HCT116 (cell line): Measurements from ENCODE around the gene KCTD1. TPM values are rescaled to one million over a fixed set of nuclear protein-coding genes. Genes with fewer than 3 reads are reported as not detected.

ENCODE experiments used
- ATAC-seq: fragments of 200-7000 bp; cut with Tn5 transposase; 2 replicates; pipeline ENCODE4 v1.9.1; 2020; ENCODE audit warnings: mild to moderate bottlenecking, moderate library complexity
- BruUV-seq: library from RNA; stranded (reverse); fragments of 400-500 nt; replicated peaks from 2 replicates; lab custom pipeline; 2021; lab: Mats Ljungman, UMichigan
- CTCF ChIA-PET: fragments of 300-600 bp; sonication (Branson Sonifier 250); formaldehyde crosslinking; loops from one replicate; lab custom pipeline; 2021; ENCODE audit warnings: antibody characterized with exemption; lab: Charles Lee
- POLR2A ChIA-PET: fragments of 300-600, 350-600 bp; sonication (Branson Sonifier 250); formaldehyde crosslinking; loops from one replicate; lab custom pipeline; 2021; ENCODE audit warnings: antibody characterized with exemption; lab: Charles Lee
- RAD21 ChIA-PET, 2 experiments: fragments of 300-600 bp; sonication (Branson Sonifier 250); formaldehyde crosslinking; loops; one replicate each; lab custom pipeline; 2023; ENCODE audit warnings: low total read pairs in 2 of 2; ENCODE audit not compliant: uncharacterized antibody in 2 of 2, unreplicated experiment in 2 of 2, low non-redundant PET in 1 of 2; lab: Charles Lee
- DNase-seq: peaks from one replicate; pipeline ENCODE4 v3.0.0-alpha.2; 2010; ENCODE audit warnings: low read depth, low spot score
- H2AFZ ChIP-seq: fragments of 200-600 bp; shearing (Covaris generic), sonication (generic); 2 replicates; pipeline ENCODE4 v1.6.1; 2017; ENCODE audit warnings: low read depth, mixed run types, mixed read lengths, antibody characterized with exemption, low read length; ENCODE audit not compliant: poor library complexity, severe bottlenecking
- H3K27ac ChIP-seq: 2 replicates; pipeline ENCODE4 v1.5.1; 2012; ENCODE audit warnings: low read depth, low read length
- H3K27me3 ChIP-seq: fragments of 200-600 bp; sonication (generic); 2 replicates; pipeline ENCODE4 v1.6.1; 2016; ENCODE audit warnings: mixed run types, low read length, mixed read lengths; ENCODE audit not compliant: insufficient read depth
- H3K36me3 ChIP-seq, 2 experiments: fragments of 200-500 bp in 1 of 2; fragments of 200-600 bp in 1 of 2; sonication (Bioruptor generic) in 1 of 2; sonication (generic) in 1 of 2; 2 replicates each; pipeline versions ENCODE4 v1.5.1 to v1.6.1; 2014 to 2016; ENCODE audit warnings: low read length in 2 of 2, inconsistent platforms in 1 of 2, mixed read lengths in 1 of 2, mixed run types in 1 of 2; ENCODE audit not compliant: insufficient read depth in 2 of 2, control insufficient read depth in 1 of 2
- H3K4me1 ChIP-seq, 2 experiments: fragments of 200-600 bp in 1 of 2; sonication (generic) in 1 of 2; 2 replicates each; pipeline versions ENCODE4 v1.5.1 to v1.6.1; 2012 to 2017; ENCODE audit warnings: low read length in 2 of 2, inconsistent platforms in 1 of 2, mild to moderate bottlenecking in 1 of 2, mixed read lengths in 1 of 2, mixed run types in 1 of 2, moderate library complexity in 1 of 2; ENCODE audit not compliant: insufficient read depth in 2 of 2, control insufficient read depth in 1 of 2
- H3K4me2 ChIP-seq: fragments of 200-600 bp; sonication (generic); 2 replicates; pipeline ENCODE4 v1.6.1; 2017; ENCODE audit warnings: mixed run types, low read length, mixed read lengths
- H3K4me3 ChIP-seq, 2 experiments: fragments of 200-600 bp in 1 of 2; sonication (generic) in 1 of 2; replicated peaks in 1 of 2; 2 replicates each; pipeline ENCODE4 v1.5.1; 2011 to 2016; ENCODE audit warnings: low read length in 2 of 2, control low read depth in 1 of 2, low read depth in 1 of 2, mild to moderate bottlenecking in 1 of 2, mixed read lengths in 1 of 2, mixed run types in 1 of 2
- H3K79me2 ChIP-seq: fragments of 200-600 bp; sonication (generic); 2 replicates; pipeline ENCODE4 v1.6.1; 2017; ENCODE audit warnings: mild to moderate bottlenecking, mixed run types, low read length, moderate library complexity, mixed read lengths; ENCODE audit not compliant: insufficient read depth
- H3K9ac ChIP-seq: fragments of 200-600 bp; sonication (generic); 2 replicates; pipeline ENCODE4 v1.6.1; 2016; ENCODE audit warnings: low read length, mixed read lengths
- H3K9me2 ChIP-seq: fragments of 200-600 bp; sonication (generic), shearing (Covaris generic); 2 replicates; pipeline ENCODE4 v1.6.1; 2017; ENCODE audit warnings: mixed run types, mild to moderate bottlenecking, moderate library complexity; ENCODE audit not compliant: insufficient read depth
- H3K9me3 ChIP-seq, 2 experiments: fragments of 200-500 bp in 1 of 2; fragments of 200-600 bp in 1 of 2; sonication (Bioruptor generic) in 1 of 2; sonication (generic) in 1 of 2; 2 replicates each; pipeline ENCODE4 v1.6.1; 2014 to 2017; ENCODE audit warnings: low read length in 2 of 2, mixed read lengths in 2 of 2, inconsistent platforms in 1 of 2, low read depth in 1 of 2, mild to moderate bottlenecking in 1 of 2, mixed run types in 1 of 2, moderate library complexity in 1 of 2; ENCODE audit not compliant: control insufficient read depth in 1 of 2, insufficient read depth in 1 of 2
- H4K20me1 ChIP-seq: fragments of 200-600 bp; sonication (generic), shearing (Covaris generic); 2 replicates; pipeline ENCODE4 v1.6.1; 2017; ENCODE audit warnings: mixed run types, mild to moderate bottlenecking, moderate library complexity; ENCODE audit not compliant: insufficient read depth
- ATF3 ChIP-seq: IDR thresholded peaks from 2 replicates; pipeline ENCODE4 v1.6.1; 2012
- CBX3 ChIP-seq: IDR thresholded peaks from 2 replicates; pipeline ENCODE4 v1.6.1; 2012; ENCODE audit warnings: low read depth
- CTCF ChIP-seq, 3 experiments: fragments of 200-600 bp in 1 of 3; sonication (generic) in 1 of 3; IDR thresholded peaks in 2 of 3; conservative IDR thresholded peaks in 1 of 3; 2 replicates each; pipeline ENCODE4 v1.5.1; 2012 to 2017; ENCODE audit warnings: low read depth in 2 of 3, low read length in 2 of 3, antibody characterized with exemption in 1 of 3, borderline replicate concordance in 1 of 3, control low read depth in 1 of 3, mild to moderate bottlenecking in 1 of 3, mixed read lengths in 1 of 3, mixed run types in 1 of 3, moderate library complexity in 1 of 3; ENCODE audit not compliant: insufficient read depth in 1 of 3
- EGR1 ChIP-seq: IDR thresholded peaks from 2 replicates; pipeline ENCODE4 v1.6.1; 2012; ENCODE audit warnings: low read depth
- ELF1 ChIP-seq: IDR thresholded peaks from 2 replicates; pipeline ENCODE4 v1.6.1; 2012; ENCODE audit warnings: low read depth, borderline replicate concordance
- EZH2 ChIP-seq: fragments of 200-600 bp; sonication (generic); IDR thresholded peaks from 2 replicates; pipeline ENCODE4 v1.6.1; 2017; ENCODE audit warnings: antibody characterized with exemption, mixed run types
- EZH2phosphoT487 ChIP-seq: fragments of 200-600 bp; IDR thresholded peaks from 2 replicates; pipeline ENCODE4 v1.6.1; 2018; ENCODE audit warnings: antibody characterized with exemption, borderline replicate concordance
- FOSL1 ChIP-seq: IDR thresholded peaks from 2 replicates; pipeline ENCODE4 v1.6.1; 2012; ENCODE audit warnings: low read depth
- MAX ChIP-seq: IDR thresholded peaks from 2 replicates; pipeline ENCODE4 v1.6.1; 2012
- POLR2A ChIP-seq: IDR thresholded peaks from 2 replicates; pipeline ENCODE4 v1.7.0; 2011; ENCODE audit warnings: borderline replicate concordance; ENCODE audit not compliant: insufficient read depth, insufficient read length; ENCODE audit errors: extremely low read depth
- POLR2AphosphoS5 ChIP-seq: IDR thresholded peaks from 2 replicates; pipeline ENCODE4 v1.6.1; 2011; ENCODE audit warnings: mild to moderate bottlenecking, low read depth, low read length, moderate library complexity
- RAD21 ChIP-seq: IDR thresholded peaks from 2 replicates; pipeline ENCODE4 v1.6.1; 2012; ENCODE audit warnings: low read depth, mild to moderate bottlenecking
- REST ChIP-seq: IDR thresholded peaks from 2 replicates; pipeline ENCODE4 v1.6.1; 2012; ENCODE audit warnings: low read depth
- SIN3A ChIP-seq: IDR thresholded peaks from 2 replicates; pipeline ENCODE4 v1.6.1; 2012; ENCODE audit warnings: low read depth
- SP1 ChIP-seq: IDR thresholded peaks from 2 replicates; pipeline ENCODE4 v1.6.1; 2012; ENCODE audit warnings: low read depth
- SRF ChIP-seq: IDR thresholded peaks from 2 replicates; pipeline ENCODE4 v1.6.1; 2012; ENCODE audit warnings: low read depth
- TCF7L2 ChIP-seq: IDR thresholded peaks from 2 replicates; pipeline ENCODE4 v1.7.0; 2011; ENCODE audit warnings: borderline replicate concordance, inconsistent platforms; ENCODE audit not compliant: insufficient read depth, insufficient read length; ENCODE audit errors: extremely low read depth
- YY1 ChIP-seq: IDR thresholded peaks from 2 replicates; pipeline ENCODE4 v1.6.1; 2011; ENCODE audit warnings: low read length, low read depth, moderate library complexity, mild to moderate bottlenecking; ENCODE audit not compliant: insufficient replicate concordance; ENCODE audit errors: extremely low read depth
- ZBTB33 ChIP-seq: IDR thresholded peaks from 2 replicates; pipeline ENCODE4 v1.6.1; 2011; ENCODE audit warnings: mild to moderate bottlenecking, low read length, moderate library complexity; ENCODE audit not compliant: insufficient replicate concordance; ENCODE audit errors: extremely low read depth
- ZNF274 ChIP-seq: fragments of 200-500 bp; sonication (Bioruptor generic); IDR thresholded peaks from 2 replicates; pipeline ENCODE4 v1.6.1; 2014; ENCODE audit warnings: mild to moderate bottlenecking, low read depth, low read length, inconsistent platforms
- intact Hi-C: fragments of 100-400 bp; cut with micrococcal nuclease; formaldehyde crosslinking; loops from 2 replicates; pipeline ENCODE4 v1.10.0; 2022
- total RNA-seq: library from RNA; stranded (reverse); gene quantifications from one replicate; pipeline ENCODE4 v1.2.1, GENCODE V29; 2021; ENCODE audit not compliant: unreplicated experiment

Gene KCTD1
- total RNA-seq, 1 experiment from 2014 or later, result 16.8 TPM

- no peak for DNase-seq
- no peak overlapping the region for H2AFZ ChIP-seq
- H3K27ac ChIP-seq, result no peak overlapping the region
- ChIA-PET CTCF (no interaction called here), RAD21 (no interaction called here), POLR2A (no interaction called here)
- no TSS peak for BruUV-seq
- no peak for TF ChIP-seq ZBTB33
- TF ChIP-seq ELF1, result no peak
- no peak for TF ChIP-seq YY1
- TF ChIP-seq TCF7L2, result no peak
- TF ChIP-seq MAX, result no peak
- no peak for TF ChIP-seq CBX3
- no peak for TF ChIP-seq ZNF274
- TF ChIP-seq SRF, result no peak
- no peak for TF ChIP-seq REST
- TF ChIP-seq SP1, result no peak
- TF ChIP-seq POLR2AphosphoS5, result no peak
- no peak for TF ChIP-seq EZH2phosphoT487
- TF ChIP-seq FOSL1, result no peak
- TF ChIP-seq SIN3A, result no peak
- TF ChIP-seq EGR1, result no peak
- no peak for TF ChIP-seq CTCF (IDR thresholded peaks at IDR 0.05 in 2 of 3, conservative IDR thresholded peaks at IDR 0.05 in 1 of 3; ENCODE audit: borderline replicate concordance in 1 of 3, insufficient read depth in 1 of 3, low read depth in 2 of 3, low read length in 2 of 3)
- no peak for TF ChIP-seq POLR2A
- no peak for TF ChIP-seq RAD21
- TF ChIP-seq ATF3, result no peak
- TF ChIP-seq EZH2, result no peak
- no peak overlapping the region for H3K4me2 ChIP-seq
- H3K9ac ChIP-seq, result no peak overlapping the region
- no peaks in the 10 kb centered on the region for H3K9me2 ChIP-seq
- H3K79me2 ChIP-seq, result no peaks in the 10 kb centered on the region
- no peak for ATAC-seq
- no peak overlapping the region for H3K4me3 ChIP-seq
- no peaks in the 10 kb centered on the region for H3K4me1 ChIP-seq
- intact Hi-C loops, result no loop called here
- H3K27me3 ChIP-seq, result no peaks in the 10 kb centered on the region
- H3K36me3 ChIP-seq, result no peaks in the 10 kb centered on the region
- no peaks in the 10 kb centered on the region for H3K9me3 ChIP-seq
- no peaks in the 10 kb centered on the region for H4K20me1 ChIP-seq
Observed at GRCh38 chr18:26520974-26521373, 27.4 kb downstream of the KCTD1 start.
